ENCODE results near the gene CNEP1R1. TPM values are rescaled to one million over a fixed set of nuclear protein-coding genes. Genes with fewer than 3 reads are reported as not detected.
"Not testable (repeated sequence)": the region's sequence is repeated elsewhere in the genome, so short reads cannot be mapped to it uniquely, and the experiment has no call there.

Gene CNEP1R1
- total RNA-seq, 1 donor from 2014 or later: 24.3 TPM

DNA sequence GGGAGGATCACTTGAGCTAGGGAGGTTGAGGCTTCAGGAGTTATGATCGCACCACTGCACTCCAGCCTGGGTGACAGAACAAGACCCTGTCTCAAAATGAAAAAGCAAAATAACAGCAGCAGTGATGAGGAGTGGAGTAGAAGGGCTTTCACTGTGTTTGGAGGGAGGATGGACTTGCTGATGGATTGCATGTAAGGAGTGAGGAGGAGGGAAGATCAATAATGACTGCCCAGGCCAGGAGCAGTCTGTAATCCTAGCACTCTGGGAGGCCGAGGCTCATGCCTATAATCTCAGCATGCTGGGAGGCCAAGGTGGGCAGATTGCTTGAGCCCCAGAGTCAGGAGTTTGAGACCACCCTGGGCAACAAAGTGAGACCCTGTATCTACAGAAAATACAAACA, 14.8 kb upstream of the CNEP1R1 start:
- Mint-ChIP-seq H3K27me3 (ENCODE audit: low read depth) (peaks cover 14% of the 10 kb centered on the region), H3K9me3 (peaks cover 6% of the 10 kb centered on the region), H3K4me3 (no peak overlapping the region), H3K27ac (no peak overlapping the region), H3K4me1 (no peaks in the 10 kb centered on the region), H3K36me3 (no peaks in the 10 kb centered on the region)
- no peak for DNase-seq (ENCODE audit: low spot score in 2 of 2, unreplicated experiment in 2 of 2)
- TF ChIP-seq, protein P1, sequence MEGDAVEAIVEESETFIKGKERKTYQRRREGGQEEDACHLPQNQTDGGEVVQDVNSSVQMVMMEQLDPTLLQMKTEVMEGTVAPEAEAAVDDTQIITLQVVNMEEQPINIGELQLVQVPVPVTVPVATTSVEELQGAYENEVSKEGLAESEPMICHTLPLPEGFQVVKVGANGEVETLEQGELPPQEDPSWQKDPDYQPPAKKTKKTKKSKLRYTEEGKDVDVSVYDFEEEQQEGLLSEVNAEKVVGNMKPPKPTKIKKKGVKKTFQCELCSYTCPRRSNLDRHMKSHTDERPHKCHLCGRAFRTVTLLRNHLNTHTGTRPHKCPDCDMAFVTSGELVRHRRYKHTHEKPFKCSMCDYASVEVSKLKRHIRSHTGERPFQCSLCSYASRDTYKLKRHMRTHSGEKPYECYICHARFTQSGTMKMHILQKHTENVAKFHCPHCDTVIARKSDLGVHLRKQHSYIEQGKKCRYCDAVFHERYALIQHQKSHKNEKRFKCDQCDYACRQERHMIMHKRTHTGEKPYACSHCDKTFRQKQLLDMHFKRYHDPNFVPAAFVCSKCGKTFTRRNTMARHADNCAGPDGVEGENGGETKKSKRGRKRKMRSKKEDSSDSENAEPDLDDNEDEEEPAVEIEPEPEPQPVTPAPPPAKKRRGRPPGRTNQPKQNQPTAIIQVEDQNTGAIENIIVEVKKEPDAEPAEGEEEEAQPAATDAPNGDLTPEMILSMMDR (IDR thresholded peaks at IDR 0.05; ENCODE audit: unreplicated experiment): no peak

DNA sequence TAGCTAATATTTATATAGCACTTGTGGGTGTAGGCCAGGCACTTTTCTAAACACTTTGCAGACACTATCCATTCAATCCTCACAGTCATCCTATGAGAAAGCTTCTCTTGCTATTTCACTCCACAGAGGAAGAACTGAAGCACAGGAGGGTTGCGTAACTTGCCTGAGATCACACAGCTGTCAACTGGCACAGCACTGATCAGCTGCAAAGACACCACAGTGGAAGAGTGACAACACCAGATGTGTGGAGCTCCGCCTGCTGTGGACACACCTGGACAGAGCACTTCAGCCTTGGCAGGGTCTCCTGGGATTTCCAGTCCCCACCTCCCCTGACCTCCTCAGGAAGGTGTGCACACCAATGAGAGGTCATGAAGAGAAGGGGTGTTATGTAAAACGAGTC, 13.3 kb upstream of the CNEP1R1 start:
- no peak for DNase-seq (ENCODE audit: low spot score in 2 of 2, unreplicated experiment in 2 of 2)
- TF ChIP-seq, protein P1 (IDR thresholded peaks at IDR 0.05; ENCODE audit: unreplicated experiment): no peak
- Mint-ChIP-seq H3K9me3 (peaks cover 6% of the 10 kb centered on the region), H3K27ac (no peak overlapping the region), H3K4me1 (no peaks in the 10 kb centered on the region), H3K27me3 (ENCODE audit: low read depth) (peaks cover 8% of the 10 kb centered on the region), H3K36me3 (no peaks in the 10 kb centered on the region), H3K4me3 (no peak overlapping the region)

DNA sequence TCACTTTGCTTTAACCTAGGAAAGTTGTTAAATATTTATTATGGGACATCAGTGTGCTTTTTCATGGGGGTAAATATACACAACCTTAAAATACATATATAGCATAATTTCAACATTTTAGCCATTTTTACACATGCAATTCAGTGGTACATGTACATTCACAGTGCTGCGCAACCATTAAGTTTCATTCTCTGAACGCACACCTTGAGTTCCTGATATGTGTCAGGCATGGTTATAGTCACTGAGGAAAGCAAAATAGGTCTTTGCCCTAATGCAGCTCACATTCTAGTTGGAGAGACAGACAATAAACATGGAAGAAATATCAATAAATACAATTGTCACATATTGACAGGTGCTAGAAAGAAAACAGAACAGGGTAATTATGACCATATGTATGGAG, 12.8 kb upstream of the CNEP1R1 start:
- TF ChIP-seq, protein P1 (IDR thresholded peaks at IDR 0.05; ENCODE audit: unreplicated experiment): no peak
- H3K27ac Mint-ChIP-seq: no peak overlapping the region
- DNase-seq (ENCODE audit: low spot score in 2 of 2, unreplicated experiment in 2 of 2): no peak
- H3K9me3 Mint-ChIP-seq: peaks cover 6% of the 10 kb centered on the region
- peaks cover 4% of the 10 kb centered on the region for H3K27me3 Mint-ChIP-seq (ENCODE audit: low read depth)
- H3K36me3 Mint-ChIP-seq: no peaks in the 10 kb centered on the region
- no peaks in the 10 kb centered on the region for H3K4me1 Mint-ChIP-seq
- H3K4me3 Mint-ChIP-seq: no peak overlapping the region

DNA sequence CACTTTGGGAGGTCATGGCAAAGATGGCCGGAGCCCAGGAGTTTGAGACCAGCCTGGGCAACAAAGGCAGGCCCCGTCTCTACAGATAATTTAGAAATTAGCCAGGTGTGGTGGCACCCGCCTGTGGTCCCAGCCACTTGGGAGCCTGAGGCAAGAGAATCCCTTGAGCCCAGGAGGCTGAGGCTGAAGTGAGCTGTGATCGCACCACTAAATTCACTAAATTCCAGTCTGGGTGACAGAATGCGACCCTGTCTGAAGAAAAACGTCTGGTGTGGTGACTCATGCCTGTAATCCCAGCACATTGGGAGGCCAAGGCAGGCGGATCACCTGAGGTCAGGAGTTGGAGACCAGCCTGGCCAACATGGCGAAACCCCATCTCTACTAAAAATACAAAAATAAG, 10.8 kb upstream of the CNEP1R1 start:
- not testable (repeated sequence) for H3K27me3 Mint-ChIP-seq (ENCODE audit: low read depth); H3K9me3 Mint-ChIP-seq; DNase-seq (ENCODE audit: low spot score in 2 of 2, unreplicated experiment in 2 of 2)

DNA sequence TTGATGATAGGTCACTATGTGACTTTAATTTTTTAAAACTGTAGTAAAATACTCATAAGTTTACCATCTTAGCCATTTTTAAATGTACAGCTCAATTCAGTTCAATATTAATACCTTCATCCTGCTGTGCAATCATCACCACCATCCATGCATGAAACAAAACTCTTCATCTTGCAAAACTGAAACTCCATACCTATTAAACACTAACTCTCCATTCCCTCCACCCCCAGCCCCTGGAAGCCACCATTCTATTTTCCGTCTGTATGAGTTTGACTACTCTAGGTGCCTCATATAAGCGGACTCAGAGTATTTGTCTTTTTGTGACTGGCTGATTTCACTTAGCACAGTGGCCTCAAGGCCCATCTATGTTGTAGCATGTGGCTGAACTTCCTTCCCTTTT, 9.4 kb upstream of the CNEP1R1 start:
- Mint-ChIP-seq H3K36me3 (no peaks in the 10 kb centered on the region), H3K9me3 (no peaks in the 10 kb centered on the region), H3K4me3 (no peak overlapping the region), H3K27me3 (ENCODE audit: low read depth) (peaks cover 6% of the 10 kb centered on the region), H3K4me1 (no peaks in the 10 kb centered on the region), H3K27ac (no peak overlapping the region)
- TF ChIP-seq, protein P1 (IDR thresholded peaks at IDR 0.05; ENCODE audit: unreplicated experiment): no peak
- no peak for DNase-seq (ENCODE audit: low spot score in 2 of 2, unreplicated experiment in 2 of 2)

More for the DNA sequence above, 10.8 kb upstream of the CNEP1R1 start:
- not testable (repeated sequence) for H3K4me3 Mint-ChIP-seq, H3K36me3 Mint-ChIP-seq, H3K27ac Mint-ChIP-seq, H3K4me1 Mint-ChIP-seq

DNA sequence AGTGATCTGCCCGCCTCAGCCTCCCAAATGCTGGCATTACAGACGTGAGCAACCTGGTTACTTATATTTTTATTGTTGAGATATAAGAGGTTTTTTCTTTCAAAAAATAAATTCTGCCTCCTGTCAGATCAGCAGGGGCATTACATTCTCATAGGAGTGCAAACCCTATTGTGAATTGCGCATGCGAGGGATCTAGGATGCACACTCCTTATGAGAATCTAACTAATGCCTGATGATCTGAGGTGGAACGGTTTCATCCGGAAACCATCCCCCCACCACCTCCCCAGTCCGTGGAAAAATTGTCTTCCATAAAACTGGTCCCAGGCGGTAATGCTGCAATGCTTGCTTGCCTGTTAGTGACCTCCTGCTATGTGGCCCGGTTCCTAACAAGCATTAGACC, 7.5 kb upstream of the CNEP1R1 start:
- H3K9me3 Mint-ChIP-seq: no peaks in the 10 kb centered on the region
- H3K4me3 Mint-ChIP-seq: no peak overlapping the region
- H3K36me3 Mint-ChIP-seq: no peaks in the 10 kb centered on the region
- peaks cover 15% of the 10 kb centered on the region for H3K27me3 Mint-ChIP-seq (ENCODE audit: low read depth)
- TF ChIP-seq, protein P1 (IDR thresholded peaks at IDR 0.05; ENCODE audit: unreplicated experiment): no peak
- H3K4me1 Mint-ChIP-seq: no peaks in the 10 kb centered on the region
- no peak overlapping the region for H3K27ac Mint-ChIP-seq
- DNase-seq (ENCODE audit: low spot score in 2 of 2, unreplicated experiment in 2 of 2): no peak

Measured in mesothelial cell of epicardium (in vitro differentiated cells).